WI38 (cell line): Measurements from ENCODE around the gene RPEL1.

Source experiments
- H3K4me3 ChIP-seq: 2 replicates; pipeline ENCODE4 v1.5.1; 2011; ENCODE audit warnings: low read depth, mild to moderate bottlenecking, control low read depth, low read length
- TF ChIP-seq, protein P1 (sequence below): IDR thresholded peaks from 2 replicates; pipeline ENCODE4 v1.5.1; 2012; ENCODE audit warnings: low read depth, mild to moderate bottlenecking, control low read depth, low read length

The RPEL1 gene

DNA sequence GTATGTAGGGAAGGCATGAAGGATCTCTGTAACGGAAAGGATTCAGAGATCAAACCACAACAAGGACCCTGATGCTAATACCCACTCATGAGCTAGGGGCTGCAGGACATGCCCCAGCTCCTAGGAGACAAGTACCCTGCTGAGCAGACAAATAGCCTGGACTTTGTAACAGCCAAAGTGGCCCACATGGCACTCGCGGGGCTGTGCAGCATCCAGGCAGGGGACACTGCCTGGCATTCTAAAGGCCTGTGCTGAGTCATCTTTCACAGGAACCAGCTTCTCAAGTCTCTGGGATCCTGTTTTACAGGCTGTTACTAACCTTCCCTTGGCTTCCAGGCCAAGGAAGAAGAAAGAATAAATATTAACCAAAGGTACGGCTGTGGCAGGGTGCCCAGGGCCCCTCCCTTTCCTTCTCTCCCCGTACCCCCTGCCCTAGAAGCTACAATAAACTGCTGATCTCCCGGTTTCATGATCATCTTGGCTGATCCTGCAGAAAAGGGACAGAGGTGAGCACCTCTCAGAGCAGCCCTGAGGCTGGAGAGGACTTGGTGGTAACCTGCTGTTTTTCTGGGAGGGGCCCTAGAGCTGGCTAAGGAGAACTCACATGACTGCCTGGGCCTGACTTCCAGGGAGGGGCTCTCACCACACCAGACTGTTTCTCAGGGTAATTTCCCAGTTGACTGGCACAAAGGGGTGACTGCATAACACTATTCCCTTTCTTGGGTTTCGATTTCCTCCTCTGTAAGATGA, 4.2 kb upstream of the RPEL1 start:
- TF ChIP-seq, protein P1, sequence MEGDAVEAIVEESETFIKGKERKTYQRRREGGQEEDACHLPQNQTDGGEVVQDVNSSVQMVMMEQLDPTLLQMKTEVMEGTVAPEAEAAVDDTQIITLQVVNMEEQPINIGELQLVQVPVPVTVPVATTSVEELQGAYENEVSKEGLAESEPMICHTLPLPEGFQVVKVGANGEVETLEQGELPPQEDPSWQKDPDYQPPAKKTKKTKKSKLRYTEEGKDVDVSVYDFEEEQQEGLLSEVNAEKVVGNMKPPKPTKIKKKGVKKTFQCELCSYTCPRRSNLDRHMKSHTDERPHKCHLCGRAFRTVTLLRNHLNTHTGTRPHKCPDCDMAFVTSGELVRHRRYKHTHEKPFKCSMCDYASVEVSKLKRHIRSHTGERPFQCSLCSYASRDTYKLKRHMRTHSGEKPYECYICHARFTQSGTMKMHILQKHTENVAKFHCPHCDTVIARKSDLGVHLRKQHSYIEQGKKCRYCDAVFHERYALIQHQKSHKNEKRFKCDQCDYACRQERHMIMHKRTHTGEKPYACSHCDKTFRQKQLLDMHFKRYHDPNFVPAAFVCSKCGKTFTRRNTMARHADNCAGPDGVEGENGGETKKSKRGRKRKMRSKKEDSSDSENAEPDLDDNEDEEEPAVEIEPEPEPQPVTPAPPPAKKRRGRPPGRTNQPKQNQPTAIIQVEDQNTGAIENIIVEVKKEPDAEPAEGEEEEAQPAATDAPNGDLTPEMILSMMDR: no peak
- no peak overlapping the region for H3K4me3 ChIP-seq

GRCh38 chr10:103244666-103245271, 918 bp upstream of the RPEL1 start:
- TF ChIP-seq, protein P1: peak; percentile 83
- no peak overlapping the region for H3K4me3 ChIP-seq

- TF ChIP-seq, protein P1: peak; percentile 11; the same call in 1 of the 2 replicates
Observed at GRCh38 chr10:103246324-103246723, 637 bp downstream of the RPEL1 start.

DNA sequence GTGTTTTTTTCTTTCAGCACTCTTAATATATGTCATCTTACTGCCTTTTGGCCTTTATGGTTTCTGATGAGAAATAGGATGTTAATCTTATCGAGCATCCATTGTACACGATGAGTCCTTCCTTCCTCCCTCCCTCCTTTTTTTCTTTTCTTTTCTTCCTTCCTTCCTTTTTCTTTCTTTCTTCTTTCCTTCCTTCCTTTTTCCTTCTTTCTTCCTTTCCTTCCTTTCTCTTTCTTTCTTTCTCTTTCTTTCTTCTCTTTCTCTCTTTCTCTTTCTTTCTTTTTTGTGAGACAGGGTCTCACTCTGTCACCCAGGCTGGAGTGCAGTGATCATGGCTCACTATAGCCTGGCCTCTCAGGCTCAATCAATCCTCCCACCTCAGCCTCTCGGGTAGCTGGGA, 8.4 kb downstream of the RPEL1 start:
- no peak overlapping the region for H3K4me3 ChIP-seq
- TF ChIP-seq, protein P1: no peak

More at GRCh38 chr10:103246324-103246723, 637 bp downstream of the RPEL1 start:
- H3K4me3 ChIP-seq: no peak overlapping the region

GRCh38 chr10:103254538-103255325, 9.0 kb downstream of the RPEL1 start:
- no peak overlapping the region for H3K4me3 ChIP-seq

DNA sequence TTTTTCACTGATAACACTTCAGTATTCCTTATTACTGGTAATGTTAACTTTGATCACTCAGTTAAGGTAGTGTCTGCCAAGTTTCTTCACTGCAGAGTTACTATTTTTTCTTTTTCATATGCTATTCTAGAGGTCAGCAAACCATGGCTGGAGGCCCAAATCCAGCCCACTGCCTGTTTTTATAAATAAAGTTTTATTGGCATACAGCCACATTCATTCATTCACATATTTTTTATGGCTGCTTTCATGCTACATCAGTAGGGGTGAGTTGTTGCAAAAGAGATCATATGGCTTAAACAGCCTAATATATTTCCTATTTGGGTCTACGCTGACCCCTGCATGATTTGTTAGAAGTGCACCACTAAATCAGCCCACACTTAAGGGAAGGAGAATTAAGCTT, 10.9 kb downstream of the RPEL1 start:
- H3K4me3 ChIP-seq: no peak overlapping the region
- TF ChIP-seq, protein P1: no peak

More at GRCh38 chr10:103254538-103255325, 9.0 kb downstream of the RPEL1 start:
- TF ChIP-seq, protein P1: no peak
